MCF 10A (cell line): Measurements from ENCODE around the gene ARHGAP33. TPM values are rescaled to one million over a fixed set of nuclear protein-coding genes. Genes with fewer than 3 reads are reported as not detected.

ENCODE experiments used
- BruUV-seq: library from RNA; stranded (reverse); fragments of 400-500 nt; replicated peaks from 2 replicates; lab custom pipeline; 2021; lab: Mats Ljungman, UMichigan
- CTCF ChIA-PET: fragments of 300-600 bp; sonication (Branson Sonifier 250); formaldehyde crosslinking; extraction: SDS; loops from one replicate; lab custom pipeline; 2021; ENCODE audit warnings: antibody characterized with exemption, inconsistent platforms; lab: Yijun Ruan, JAX
- POLR2A ChIA-PET: fragments of 300-600, 350-650 bp; sonication (Branson Sonifier 250); formaldehyde crosslinking; extraction: SDS; loops from one replicate; lab custom pipeline; 2020; ENCODE audit warnings: antibody characterized with exemption, inconsistent platforms; lab: Yijun Ruan, JAX
- DNase-seq: peaks from one replicate; pipeline ENCODE4 v3.0.0-alpha.2; 2018; ENCODE audit not compliant: unreplicated experiment
- H3K27ac Mint-ChIP-seq: one replicate; pipeline ENCODE4 v1.8.0; 2022; ENCODE audit warnings: mild to moderate bottlenecking, low read depth, mixed read lengths; ENCODE audit not compliant: unreplicated experiment
- H3K27me3 Mint-ChIP-seq: one replicate; pipeline ENCODE4 v1.8.0; 2022; ENCODE audit warnings: mixed read lengths; ENCODE audit not compliant: insufficient read depth, unreplicated experiment
- H3K36me3 Mint-ChIP-seq: one replicate; pipeline ENCODE4 v1.8.0; 2022; ENCODE audit warnings: mild to moderate bottlenecking, moderate library complexity, mixed read lengths; ENCODE audit not compliant: insufficient read depth, unreplicated experiment
- H3K4me1 Mint-ChIP-seq: one replicate; pipeline ENCODE4 v1.8.0; 2022; ENCODE audit warnings: mixed read lengths; ENCODE audit not compliant: insufficient read depth, unreplicated experiment
- H3K4me3 Mint-ChIP-seq: one replicate; pipeline ENCODE4 v1.8.0; 2022; ENCODE audit warnings: mild to moderate bottlenecking, moderate library complexity, mixed read lengths; ENCODE audit not compliant: unreplicated experiment
- H3K9me3 Mint-ChIP-seq: one replicate; pipeline ENCODE4 v1.8.0; 2022; ENCODE audit warnings: mixed read lengths; ENCODE audit not compliant: unreplicated experiment
- intact Hi-C: fragments of 100-400 bp; cut with micrococcal nuclease; formaldehyde crosslinking; loops from 2 replicates; pipeline ENCODE4 v1.14.1; 2022
- total RNA-seq: library from RNA; stranded (reverse); gene quantifications from 2 replicates; pipeline ENCODE4 v1.2.3, GENCODE V29; 2022
- TF ChIP-seq, protein P1 (sequence below): fragments of 200-600 bp; IDR thresholded peaks from one replicate; pipeline ENCODE4 v1.8.0; 2022; ENCODE audit warnings: antibody characterized with exemption, mild to moderate bottlenecking; ENCODE audit not compliant: unreplicated experiment

ARHGAP33 gene
- total RNA-seq, 1 experiment from 2014 or later, result 5.4 TPM

- DNase-seq, result no peak
- Mint-ChIP-seq H3K4me1 (no peaks in the 10 kb centered on the region), H3K36me3 (peaks cover 4% of the 10 kb centered on the region), H3K9me3 (no peaks in the 10 kb centered on the region), H3K4me3 (no peak overlapping the region), H3K27ac (no peak overlapping the region), H3K27me3 (peaks cover 28% of the 10 kb centered on the region)
- intact Hi-C loops, result no loop called here
- POLR2A ChIA-PET, result no interaction called here
- CTCF ChIA-PET, result no interaction called here
- TF ChIP-seq, protein P1, sequence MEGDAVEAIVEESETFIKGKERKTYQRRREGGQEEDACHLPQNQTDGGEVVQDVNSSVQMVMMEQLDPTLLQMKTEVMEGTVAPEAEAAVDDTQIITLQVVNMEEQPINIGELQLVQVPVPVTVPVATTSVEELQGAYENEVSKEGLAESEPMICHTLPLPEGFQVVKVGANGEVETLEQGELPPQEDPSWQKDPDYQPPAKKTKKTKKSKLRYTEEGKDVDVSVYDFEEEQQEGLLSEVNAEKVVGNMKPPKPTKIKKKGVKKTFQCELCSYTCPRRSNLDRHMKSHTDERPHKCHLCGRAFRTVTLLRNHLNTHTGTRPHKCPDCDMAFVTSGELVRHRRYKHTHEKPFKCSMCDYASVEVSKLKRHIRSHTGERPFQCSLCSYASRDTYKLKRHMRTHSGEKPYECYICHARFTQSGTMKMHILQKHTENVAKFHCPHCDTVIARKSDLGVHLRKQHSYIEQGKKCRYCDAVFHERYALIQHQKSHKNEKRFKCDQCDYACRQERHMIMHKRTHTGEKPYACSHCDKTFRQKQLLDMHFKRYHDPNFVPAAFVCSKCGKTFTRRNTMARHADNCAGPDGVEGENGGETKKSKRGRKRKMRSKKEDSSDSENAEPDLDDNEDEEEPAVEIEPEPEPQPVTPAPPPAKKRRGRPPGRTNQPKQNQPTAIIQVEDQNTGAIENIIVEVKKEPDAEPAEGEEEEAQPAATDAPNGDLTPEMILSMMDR, result no peak
- BruUV-seq, result no TSS peak
Observed at GRCh38 chr19:35816262-35816661, 40.9 kb downstream of the ARHGAP33 start.

GRCh38 chr19:35816846-35817245 lies 41.5 kb downstream of the ARHGAP33 start:
- BruUV-seq, result no TSS peak
- H3K27ac Mint-ChIP-seq, result no peak overlapping the region
- H3K27me3 Mint-ChIP-seq, result peaks cover 22% of the 10 kb centered on the region
- ChIA-PET POLR2A (interaction anchor here (0.6 kb wide), 1 partner anchor 17 kb away, joined by 4 read pairs; no protein-coding TSS in a partner anchor), CTCF (no interaction called here)
- H3K4me1 Mint-ChIP-seq, result no peaks in the 10 kb centered on the region
- H3K4me3 Mint-ChIP-seq, result no peak overlapping the region
- H3K36me3 Mint-ChIP-seq, result peaks cover 4% of the 10 kb centered on the region
- TF ChIP-seq, protein P1, result no peak
- DNase-seq, result no peak
- intact Hi-C loops, result no loop called here
- H3K9me3 Mint-ChIP-seq, result no peaks in the 10 kb centered on the region

GRCh38 chr19:35818445-35818844 lies 43.1 kb downstream of the ARHGAP33 start:
- TF ChIP-seq, protein P1, result no peak
- intact Hi-C loops, result no loop called here
- no peaks in the 10 kb centered on the region for H3K9me3 Mint-ChIP-seq
- ChIA-PET POLR2A (no interaction called here), CTCF (interaction anchor here (0.7 kb wide), 1 partner anchor 15 kb away, joined by 3 read pairs; no protein-coding TSS in a partner anchor)
- BruUV-seq, result no TSS peak
- no peak overlapping the region for H3K27ac Mint-ChIP-seq
- no peak overlapping the region for H3K4me3 Mint-ChIP-seq
- H3K27me3 Mint-ChIP-seq, result peaks cover 21% of the 10 kb centered on the region
- no peaks in the 10 kb centered on the region for H3K36me3 Mint-ChIP-seq
- H3K4me1 Mint-ChIP-seq, result no peaks in the 10 kb centered on the region
- no peak for DNase-seq

GRCh38 chr19:35822579-35822978 lies 47.2 kb downstream of the ARHGAP33 start:
- DNase-seq, result no peak
- Mint-ChIP-seq H3K9me3 (no peaks in the 10 kb centered on the region), H3K27ac (no peak overlapping the region), H3K4me3 (no peak overlapping the region), H3K36me3 (no peaks in the 10 kb centered on the region), H3K4me1 (no peaks in the 10 kb centered on the region), H3K27me3 (peaks cover 40% of the 10 kb centered on the region)
- TF ChIP-seq, protein P1, result no peak
- intact Hi-C loops, result loop anchor here (5.0 kb wide), 1 partner anchor 130 kb away; no protein-coding TSS in a partner anchor
- ChIA-PET CTCF (no interaction called here), POLR2A (interaction anchor here (0.6 kb wide), 1 partner anchor 24 kb away, joined by 3 read pairs; no protein-coding TSS in a partner anchor)
- no TSS peak for BruUV-seq
